ENCODE measurements around the gene CAPN11. TPM values are rescaled to one million over a fixed set of nuclear protein-coding genes. Genes with fewer than 3 reads are reported as not detected.
A peak's percentile ranks its signal among the peaks of the same experiment; 100 is the strongest.

CAPN11 gene
- total RNA-seq, 4 donors from 2014 or later, result 0.72 to 1.1 (median 0.89) TPM

GRCh38 chr6:44216677-44217331 is 58.2 kb downstream of the CAPN11 start, which contains the start of gene MYMX:
Gene MYMX, plus strand, starts transcription at chr6:44216926. Its CDS starts 546 bp downstream, at chr6:44217472.
- no peak for TF ChIP-seq POLR2A (IDR thresholded peaks at IDR 0.05)
- no peak for TF ChIP-seq CTCF (IDR thresholded peaks at IDR 0.05)
- intact Hi-C loops (cut with DNase I; ENCODE audit: low total_unique reads), result no loop called here
- DNase-seq (ENCODE audit: low spot score in 2 of 2), result no peak
- 22 to 36% methylated on average over 7 of the region's 7 CpGs for WGBS, 2 donors
- H3K4me3 ChIP-seq (ENCODE audit: low read depth, poor library complexity, severe bottlenecking), result no peak within 1 kb of the TSS

GRCh38 chr6:44217332-44218143 is 58.9 kb downstream of the CAPN11 start:
- DNase-seq (ENCODE audit: low spot score in 2 of 2), result no peak
- 74% methylated on average over 16 of the region's 16 CpGs for WGBS, 2 donors
- intact Hi-C loops (cut with DNase I; ENCODE audit: low total_unique reads), result no loop called here
- no peak for TF ChIP-seq POLR2A (IDR thresholded peaks at IDR 0.05)
- TF ChIP-seq CTCF (IDR thresholded peaks at IDR 0.05), result no peak
- no peak overlapping the region for H3K4me3 ChIP-seq (ENCODE audit: low read depth, poor library complexity, severe bottlenecking)

- H3K4me3 ChIP-seq (ENCODE audit: low read depth, poor library complexity, severe bottlenecking), result no peak overlapping the region
- WGBS, 2 donors, result 5 to 13% methylated on average over 10 to 29 of the region's 45 CpGs
- intact Hi-C loops (cut with DNase I; ENCODE audit: low total_unique reads), result no loop called here
- TF ChIP-seq POLR2A (IDR thresholded peaks at IDR 0.05), result no peak
- no peak for TF ChIP-seq CTCF (IDR thresholded peaks at IDR 0.05)
- peak; percentile 70 to 97 for DNase-seq (ENCODE audit: low spot score in 2 of 2)
Observed at GRCh38 chr6:44219053-44219814, 60.6 kb downstream of the CAPN11 start.

GRCh38 chr6:44219815-44220784 is 61.5 kb downstream of the CAPN11 start:
- no peak for DNase-seq (ENCODE audit: low spot score in 2 of 2)
- WGBS, 2 donors, result 50 to 59% methylated on average over 26 to 28 of the region's 28 CpGs
- TF ChIP-seq CTCF (IDR thresholded peaks at IDR 0.05) (no peak), POLR2A (IDR thresholded peaks at IDR 0.05) (no peak)
- intact Hi-C loops (cut with DNase I; ENCODE audit: low total_unique reads), result no loop called here
- no peak overlapping the region for H3K4me3 ChIP-seq (ENCODE audit: low read depth, poor library complexity, severe bottlenecking)

- no peak for DNase-seq (ENCODE audit: low spot score in 2 of 2)
- TF ChIP-seq CTCF (IDR thresholded peaks at IDR 0.05), result no peak
- no peak for TF ChIP-seq POLR2A (IDR thresholded peaks at IDR 0.05)
- intact Hi-C loops (cut with DNase I; ENCODE audit: low total_unique reads), result no loop called here
- H3K4me3 ChIP-seq (ENCODE audit: low read depth, poor library complexity, severe bottlenecking), result no peak overlapping the region
- WGBS, 2 donors, result 56 to 64% methylated on average over 4 of the region's 4 CpGs
Observed at GRCh38 chr6:44220913-44221290, 62.3 kb downstream of the CAPN11 start.
